GM12878 (cell line): ENCODE data around the gene OSTN. TPM values are rescaled to one million over a fixed set of nuclear protein-coding genes. Genes with fewer than 3 reads are reported as not detected.

Experiments used
- ATAC-seq: fragments of 200-7000 bp; cut with Tn5 transposase; 3 replicates; pipeline ENCODE4 v1.9.1; 2020; ENCODE audit warnings: mild to moderate bottlenecking, moderate library complexity
- BruUV-seq: library from RNA; stranded (reverse); fragments of 400-500 nt; replicated peaks from 2 replicates; lab custom pipeline; 2021; lab: Mats Ljungman, UMichigan
- CTCF ChIA-PET: fragments of 300-600 bp; sonication (Branson Sonifier 250); formaldehyde crosslinking; extraction: SDS; loops from one replicate; lab custom pipeline; 2021; ENCODE audit warnings: inconsistent platforms; lab: Yijun Ruan, JAX
- POLR2A ChIA-PET: fragments of 350-600 bp; formaldehyde crosslinking; extraction: SDS; loops from one replicate; lab custom pipeline; 2021; ENCODE audit warnings: inconsistent platforms; lab: Charles Lee
- RAD21 ChIA-PET: fragments of 300-600 bp; sonication (Branson Sonifier 250); formaldehyde crosslinking; loops from one replicate; lab custom pipeline; 2023; ENCODE audit warnings: antibody characterized with exemption; ENCODE audit not compliant: unreplicated experiment; lab: Charles Lee
- SMC1A ChIA-PET: fragments of 300-600 bp; sonication (Branson Sonifier 250); formaldehyde crosslinking; loops from one replicate; lab custom pipeline; 2023; ENCODE audit not compliant: unreplicated experiment, uncharacterized antibody; lab: Charles Lee
- DNase-seq: peaks from one replicate; pipeline ENCODE4 v3.0.0-alpha.2; 2011; ENCODE audit warnings: low read depth, low spot score
- FAIRE-seq: peaks from 3 replicates; lab custom pipeline; 2011; peaks lifted over from hg19 to GRCh38; lab: Jason Lieb, UNC
- H2AFZ ChIP-seq: 2 replicates; pipeline ENCODE4 v1.6.0; 2011; ENCODE audit warnings: low read depth, low read length, control low read depth; ENCODE audit not compliant: control insufficient read depth
- H3K27ac ChIP-seq: 2 replicates; pipeline ENCODE4 v1.5.1; 2011; ENCODE audit warnings: control low read depth; ENCODE audit not compliant: control insufficient read depth, insufficient read depth
- H3K27me3 ChIP-seq, 2 experiments: replicated peaks in 1 of 2; 2 replicates each; pipeline versions ENCODE4 v1.6.0 to v1.6.1; 2011; ENCODE audit warnings: low read length in 1 of 2; ENCODE audit not compliant: control insufficient read depth in 2 of 2, insufficient read depth in 2 of 2
- H3K36me3 ChIP-seq, 2 experiments: 2 replicates each; pipeline ENCODE4 v1.5.1; 2011; ENCODE audit warnings: low read length in 1 of 2; ENCODE audit not compliant: control insufficient read depth in 2 of 2, insufficient read depth in 2 of 2
- H3K4me1 ChIP-seq: 2 replicates; pipeline ENCODE4 v1.6.1; 2011; ENCODE audit warnings: mild to moderate bottlenecking, low read length, moderate library complexity, mixed read lengths; ENCODE audit not compliant: control insufficient read depth, insufficient read depth
- H3K4me2 ChIP-seq: 2 replicates; pipeline ENCODE4 v1.6.0; 2011; ENCODE audit warnings: control low read depth; ENCODE audit not compliant: control insufficient read depth, insufficient read depth
- H3K4me3 ChIP-seq: fragments of 200-600 bp; sonication (generic); 2 replicates; pipeline ENCODE4 v1.5.1; 2016
- H3K79me2 ChIP-seq: 2 replicates; pipeline ENCODE4 v1.6.0; 2011; ENCODE audit warnings: low read length; ENCODE audit not compliant: control insufficient read depth, insufficient read depth
- H3K9ac ChIP-seq: 2 replicates; pipeline ENCODE4 v1.8.0; 2011; ENCODE audit warnings: low read length, control low read depth, mixed read lengths; ENCODE audit not compliant: control insufficient read depth, insufficient read depth
- H3K9me3 ChIP-seq: replicated peaks from 3 replicates; pipeline ENCODE4 v1.5.1; 2011; ENCODE audit warnings: mild to moderate bottlenecking, low read length; ENCODE audit not compliant: control insufficient read depth, insufficient read depth
- H4K20me1 ChIP-seq: 2 replicates; pipeline ENCODE4 v1.6.0; 2011; ENCODE audit not compliant: control insufficient read depth, insufficient read depth
- ASH2L ChIP-seq: fragments of 300-600, 200-600 bp; sonication (generic); IDR thresholded peaks from 2 replicates; pipeline ENCODE4 v1.6.1; 2017; ENCODE audit warnings: low read depth, mild to moderate bottlenecking, borderline replicate concordance
- BCL11A ChIP-seq: IDR thresholded peaks from 2 replicates; pipeline ENCODE4 v1.6.1; 2011; ENCODE audit warnings: low read depth, low read length
- BMI1 ChIP-seq: fragments of 450-650 bp; IDR thresholded peaks from 2 replicates; pipeline ENCODE4 v1.6.1; 2016; ENCODE audit warnings: mild to moderate bottlenecking, moderate library complexity, borderline replicate concordance
- MYC ChIP-seq: IDR thresholded peaks from 2 replicates; pipeline ENCODE4 v1.6.1; 2011; ENCODE audit warnings: mild to moderate bottlenecking, low read length, moderate library complexity, inconsistent platforms; ENCODE audit not compliant: insufficient read depth, insufficient replicate concordance, insufficient read length, severe bottlenecking
- NFXL1 ChIP-seq: fragments of 450-650 bp; IDR thresholded peaks from 2 replicates; pipeline ENCODE4 v1.6.1; 2017; ENCODE audit warnings: antibody characterized with exemption, mild to moderate bottlenecking, borderline replicate concordance
- POLR2AphosphoS5 ChIP-seq: IDR thresholded peaks from 2 replicates; pipeline ENCODE4 v1.6.1; 2011; ENCODE audit warnings: mild to moderate bottlenecking, low read length, inconsistent platforms
- REST ChIP-seq: IDR thresholded peaks from 2 replicates; pipeline ENCODE4 v1.6.1; 2012; ENCODE audit warnings: mild to moderate bottlenecking, low read depth, low read length
- RFX5 ChIP-seq: IDR thresholded peaks from 2 replicates; pipeline ENCODE4 v1.6.1; 2011; ENCODE audit warnings: low read depth, low read length, improper control_type of control experiment
- SIN3A ChIP-seq: IDR thresholded peaks from 2 replicates; pipeline ENCODE4 v1.6.1; 2012; ENCODE audit warnings: low read depth, low read length, improper control_type of control experiment
- SREBF1 ChIP-seq: IDR thresholded peaks from 2 replicates; pipeline ENCODE4 v1.6.1; 2012; ENCODE audit warnings: mild to moderate bottlenecking, low read length
- TCF12 ChIP-seq: IDR thresholded peaks from 2 replicates; pipeline ENCODE4 v1.6.1; 2011; ENCODE audit warnings: low read depth, mild to moderate bottlenecking, low read length
- YY1 ChIP-seq: IDR thresholded peaks from 2 replicates; pipeline ENCODE4 v1.6.1; 2011; ENCODE audit warnings: low read depth, mild to moderate bottlenecking, low read length
- WGBS: methylation state at CpG from one replicate; pipeline ENCODE4 v1.1.6; 2016; ENCODE audit warnings: low lambda C conversion rate; ENCODE audit not compliant: insufficient replicate concordance, insufficient coverage; ENCODE audit errors: missing lambda C conversion rate; 5-methylcytosine and 5-hydroxymethylcytosine counted together
- in situ Hi-C: fragments of 300-500 bp; cut with MboI; formaldehyde crosslinking; loops from 9 replicates; pipeline ENCODE4 v1.14.3; 2018; ENCODE audit warnings: mixed read lengths
- intact Hi-C: fragments of 100-400 bp; cut with micrococcal nuclease; formaldehyde crosslinking; loops from one replicate; pipeline ENCODE4 v1.14.2; 2022; ENCODE audit not compliant: unreplicated experiment
- polyA plus RNA-seq, 11 experiments: library from polyadenylated mRNA; depleted of rRNA in 4 of 11; unstranded in 6 of 11; stranded (reverse) in 5 of 11; fragments of >200 nt; fragmentation: Nextera tagmentation in 4 of 11; fragmentation: Illumina TruSeq in 1 of 11; extraction: Ambion mirVana in 4 of 11; extraction: Trizol in 1 of 11; gene quantifications; 1 replicate in 1 of 11; 2 replicates in 10 of 11; pipeline versions ENCODE4 v1.2.1 to v1.2.3, GENCODE V29; 2011 to 2016; ENCODE audit warnings: inconsistent platforms in 2 of 11, missing spikeins in 2 of 11, low read depth in 1 of 11
- total RNA-seq, 4 experiments: library from RNA; depleted of rRNA in 3 of 4; stranded (reverse); fragments of >200 nt in 3 of 4; fragmentation: Illumina TruSeq in 1 of 4; extraction: Trizol in 1 of 4; gene quantifications; 2 replicates each; pipeline versions ENCODE4 v1.2.1 to v1.2.3, GENCODE V29; 2013 to 2021
- TF ChIP-seq, protein P1 (sequence below): fragments of 450-650 bp; IDR thresholded peaks from 2 replicates; pipeline ENCODE4 v1.6.1; 2018; ENCODE audit warnings: mild to moderate bottlenecking, low read depth, moderate library complexity; ENCODE audit not compliant: partially characterized antibody
- TF ChIP-seq, protein P2 (sequence below): IDR thresholded peaks from 2 replicates; pipeline ENCODE4 v1.6.1; 2011; ENCODE audit warnings: low read depth, mild to moderate bottlenecking, low read length, moderate library complexity, borderline replicate concordance; ENCODE audit errors: extremely low read depth

Gene OSTN
- total and polyA plus RNA-seq, 10 of the 15 experiments (the other 5 are each of a cell fraction or from before 2014, with no cell fraction given): 0.04 to 0.27 (median 0.06) TPM; not detected in 6

GRCh38 chr3:191158247-191158646 lies 40.8 kb upstream of the OSTN start:
- SMC1A ChIA-PET: interaction anchor here (1.4 to 1.6 kb wide), 2 partner anchors 12 kb away, joined by 3 to 5 read pairs; no protein-coding TSS in a partner anchor
- H3K27ac ChIP-seq: no peak overlapping the region
- no peaks in the 10 kb centered on the region for H3K4me1 ChIP-seq
- in situ Hi-C loops (no loop called here), intact Hi-C loops (no loop called here)
- BruUV-seq: no TSS peak
- CTCF ChIA-PET: no interaction called here
- H3K9me3 ChIP-seq: no peaks in the 10 kb centered on the region; the same call in 1 of the 3 replicates
- H3K79me2 ChIP-seq: no peaks in the 10 kb centered on the region
- H3K9ac ChIP-seq: no peak overlapping the region
- no peak overlapping the region for H3K4me2 ChIP-seq
- H3K27me3 ChIP-seq: no peaks in the 10 kb centered on the region
- ATAC-seq (no peak), FAIRE-seq (no peak), DNase-seq (no peak)
- no peak overlapping the region for H3K4me3 ChIP-seq
- H2AFZ ChIP-seq: no peak overlapping the region
- no peaks in the 10 kb centered on the region for H3K36me3 ChIP-seq
- RAD21 ChIA-PET: no interaction called here
- WGBS: 53% methylated on average over 1 of the region's 1 CpG
- H4K20me1 ChIP-seq: no peaks in the 10 kb centered on the region
- TF ChIP-seq REST: no peak
- TF ChIP-seq SIN3A: no peak
- TF ChIP-seq, protein P1, sequence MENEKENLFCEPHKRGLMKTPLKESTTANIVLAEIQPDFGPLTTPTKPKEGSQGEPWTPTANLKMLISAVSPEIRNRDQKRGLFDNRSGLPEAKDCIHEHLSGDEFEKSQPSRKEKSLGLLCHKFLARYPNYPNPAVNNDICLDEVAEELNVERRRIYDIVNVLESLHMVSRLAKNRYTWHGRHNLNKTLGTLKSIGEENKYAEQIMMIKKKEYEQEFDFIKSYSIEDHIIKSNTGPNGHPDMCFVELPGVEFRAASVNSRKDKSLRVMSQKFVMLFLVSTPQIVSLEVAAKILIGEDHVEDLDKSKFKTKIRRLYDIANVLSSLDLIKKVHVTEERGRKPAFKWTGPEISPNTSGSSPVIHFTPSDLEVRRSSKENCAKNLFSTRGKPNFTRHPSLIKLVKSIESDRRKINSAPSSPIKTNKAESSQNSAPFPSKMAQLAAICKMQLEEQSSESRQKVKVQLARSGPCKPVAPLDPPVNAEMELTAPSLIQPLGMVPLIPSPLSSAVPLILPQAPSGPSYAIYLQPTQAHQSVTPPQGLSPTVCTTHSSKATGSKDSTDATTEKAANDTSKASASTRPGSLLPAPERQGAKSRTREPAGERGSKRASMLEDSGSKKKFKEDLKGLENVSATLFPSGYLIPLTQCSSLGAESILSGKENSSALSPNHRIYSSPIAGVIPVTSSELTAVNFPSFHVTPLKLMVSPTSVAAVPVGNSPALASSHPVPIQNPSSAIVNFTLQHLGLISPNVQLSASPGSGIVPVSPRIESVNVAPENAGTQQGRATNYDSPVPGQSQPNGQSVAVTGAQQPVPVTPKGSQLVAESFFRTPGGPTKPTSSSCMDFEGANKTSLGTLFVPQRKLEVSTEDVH: no peak
- no peak for TF ChIP-seq SREBF1
- no peak for TF ChIP-seq MYC
- no peak for TF ChIP-seq RFX5
- TF ChIP-seq ASH2L: no peak
- no peak for TF ChIP-seq POLR2AphosphoS5
- no peak for TF ChIP-seq NFXL1
- no peak for TF ChIP-seq YY1
- TF ChIP-seq BMI1: no peak
- TF ChIP-seq, protein P2, sequence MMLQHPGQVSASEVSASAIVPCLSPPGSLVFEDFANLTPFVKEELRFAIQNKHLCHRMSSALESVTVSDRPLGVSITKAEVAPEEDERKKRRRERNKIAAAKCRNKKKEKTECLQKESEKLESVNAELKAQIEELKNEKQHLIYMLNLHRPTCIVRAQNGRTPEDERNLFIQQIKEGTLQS: no peak
- TF ChIP-seq TCF12: no peak
- TF ChIP-seq BCL11A: no peak
- POLR2A ChIA-PET: no interaction called here
